HG03442 (cell line): ENCODE measurements around the gene TP53TG3D.
"Not testable (repeated sequence)": the region's sequence is repeated elsewhere in the genome, so short reads cannot be mapped to it uniquely, and the experiment has no call there.

Experiments
- ATAC-seq: cut with Tn5 transposase; IDR thresholded peaks from one replicate; pipeline ENCODE4 v1.9.1; 2021; ENCODE audit warnings: mild to moderate bottlenecking, moderate library complexity; ENCODE audit not compliant: unreplicated experiment

The TP53TG3D gene

GRCh38 chr16:32252986-32253385, at the start of gene TP53TG3D:
Gene TP53TG3D, plus strand, starts transcription at chr16:32253286. Its CDS starts 68 bp downstream, at chr16:32253354.
- not testable (repeated sequence) for ATAC-seq

- not testable (repeated sequence) for ATAC-seq
Observed at GRCh38 chr16:32253507-32253906, 421 bp downstream of the TP53TG3D start.

GRCh38 chr16:32261526-32261925, 8.4 kb downstream of the TP53TG3D start:
- ATAC-seq: not testable (repeated sequence)

- ATAC-seq: not testable (repeated sequence)
Observed at GRCh38 chr16:32263552-32263951, 10.5 kb downstream of the TP53TG3D start.

GRCh38 chr16:32281910-32282309, 28.8 kb downstream of the TP53TG3D start:
- not testable (repeated sequence) for ATAC-seq

- not testable (repeated sequence) for ATAC-seq
Observed at GRCh38 chr16:32283024-32283423, 29.9 kb downstream of the TP53TG3D start.

GRCh38 chr16:32283917-32284495, 30.9 kb downstream of the TP53TG3D start:
- not testable (repeated sequence) for ATAC-seq

GRCh38 chr16:32284800-32285796, 32.0 kb downstream of the TP53TG3D start:
- not testable (repeated sequence) for ATAC-seq

GRCh38 chr16:32286193-32286592, 33.1 kb downstream of the TP53TG3D start:
- ATAC-seq: not testable (repeated sequence)

- ATAC-seq: not testable (repeated sequence)
Observed at GRCh38 chr16:32287743-32288142, 34.7 kb downstream of the TP53TG3D start.

GRCh38 chr16:32289197-32289596, 36.1 kb downstream of the TP53TG3D start:
- ATAC-seq: not testable (repeated sequence)

- not testable (repeated sequence) for ATAC-seq
Observed at GRCh38 chr16:32302776-32303175, 49.7 kb downstream of the TP53TG3D start.
